GM21786 (cell line): ENCODE data around the gene NKX1-2.

Experiments used
- ATAC-seq: cut with Tn5 transposase; IDR thresholded peaks from one replicate; pipeline ENCODE4 v1.9.1; 2021; ENCODE audit not compliant: unreplicated experiment

NKX1-2 gene

GRCh38 chr10:124476043-124476725 lies 26.3 kb upstream of the NKX1-2 start:
- no peak for ATAC-seq

GRCh38 chr10:124474514-124475070 lies 24.8 kb upstream of the NKX1-2 start:
- no peak for ATAC-seq

DNA sequence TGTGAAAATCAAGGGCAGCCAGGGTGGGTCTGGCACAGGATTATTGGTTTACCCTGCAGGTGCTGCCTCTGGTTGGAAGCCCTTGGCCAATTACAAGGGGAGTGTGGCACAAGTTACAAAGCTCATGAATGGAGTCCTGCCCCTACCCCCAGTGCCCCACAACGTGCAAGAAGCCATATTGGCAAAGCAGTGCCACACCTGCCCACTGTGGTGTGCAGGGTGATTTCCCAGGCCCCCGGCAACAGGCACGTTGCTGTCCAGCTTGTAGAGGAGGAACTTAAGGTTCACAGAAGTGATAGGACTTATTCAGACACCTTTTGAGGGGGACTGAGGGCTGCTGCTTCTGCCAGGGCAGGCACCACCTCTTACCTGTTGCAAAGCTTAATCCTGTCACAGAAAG lies 23.2 kb upstream of the NKX1-2 start:
- ATAC-seq: no peak

- ATAC-seq: no peak
These were observed 22.2 kb upstream of the NKX1-2 start for GRCh38 chr10:124472071-124472470.

DNA sequence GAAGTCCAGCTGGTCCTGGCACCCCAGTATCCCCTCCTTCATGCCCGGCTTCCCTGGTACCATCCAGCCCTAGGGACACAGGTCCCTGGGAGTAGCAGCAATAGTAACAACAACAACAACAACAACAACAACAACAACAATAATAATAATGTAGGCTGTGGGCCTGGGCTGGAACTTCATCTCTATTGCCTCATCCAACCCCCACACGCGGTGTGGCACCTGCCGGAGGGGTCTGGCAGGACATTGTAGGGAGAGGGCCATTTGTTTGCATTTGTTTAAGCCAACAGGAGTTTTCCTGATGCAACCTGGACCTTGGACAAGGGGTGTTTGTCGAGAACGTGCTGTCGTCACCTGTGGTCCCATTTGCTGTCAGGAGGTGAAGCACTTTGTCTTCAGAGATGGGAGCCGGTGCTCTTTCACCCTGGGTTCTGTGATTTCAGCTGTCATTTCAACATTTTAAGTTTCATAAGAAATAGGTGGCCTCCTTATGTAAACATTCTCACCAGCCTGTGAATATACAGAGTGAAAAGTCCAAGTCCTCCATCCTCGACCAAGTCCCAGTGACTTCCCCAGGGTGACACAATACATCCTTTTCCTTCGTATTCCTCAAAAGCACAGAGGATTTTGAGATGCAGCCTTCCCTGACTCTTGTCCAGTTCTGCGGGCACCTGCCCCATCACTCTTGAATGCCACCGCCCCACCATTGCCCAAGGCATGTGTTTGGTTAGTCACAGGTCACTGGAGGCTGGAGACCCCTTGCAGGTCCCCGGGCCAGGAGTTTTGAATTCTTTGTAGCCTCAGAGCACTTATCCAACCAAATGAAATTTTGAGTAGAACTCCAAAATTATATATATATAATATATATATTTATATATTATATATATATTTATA lies 21.0 kb upstream of the NKX1-2 start:
- no peak for ATAC-seq

DNA sequence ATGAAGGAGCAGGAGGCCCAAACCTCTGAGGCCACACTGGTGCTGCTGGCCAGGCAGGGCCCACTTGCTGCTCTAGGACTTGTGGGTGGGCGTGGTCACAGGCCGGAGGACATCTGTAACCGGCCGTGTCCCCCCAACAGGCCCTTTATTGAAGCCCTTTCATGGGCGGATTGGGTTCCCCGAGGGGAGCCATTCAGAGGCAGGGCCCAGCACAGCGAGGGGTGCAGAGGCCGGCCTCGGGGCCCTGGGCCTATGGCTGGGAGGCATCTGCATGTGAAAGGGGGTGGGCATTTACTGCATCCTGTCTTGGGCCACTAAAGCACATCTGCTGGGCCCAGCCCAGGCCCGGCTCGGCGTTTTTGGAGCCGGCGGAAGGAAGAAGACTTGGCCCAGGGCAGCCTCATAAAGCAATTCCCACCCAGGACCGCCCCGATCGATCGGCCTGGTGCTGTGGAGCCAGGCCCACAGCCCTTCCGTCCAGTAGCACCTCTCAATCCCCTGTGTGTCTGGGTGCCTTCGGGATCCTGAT lies 20.2 kb upstream of the NKX1-2 start:
- no peak for ATAC-seq

GRCh38 chr10:124468624-124469023 lies 18.8 kb upstream of the NKX1-2 start:
- no peak for ATAC-seq

GRCh38 chr10:124467165-124467564 lies 17.3 kb upstream of the NKX1-2 start:
- no peak for ATAC-seq

DNA sequence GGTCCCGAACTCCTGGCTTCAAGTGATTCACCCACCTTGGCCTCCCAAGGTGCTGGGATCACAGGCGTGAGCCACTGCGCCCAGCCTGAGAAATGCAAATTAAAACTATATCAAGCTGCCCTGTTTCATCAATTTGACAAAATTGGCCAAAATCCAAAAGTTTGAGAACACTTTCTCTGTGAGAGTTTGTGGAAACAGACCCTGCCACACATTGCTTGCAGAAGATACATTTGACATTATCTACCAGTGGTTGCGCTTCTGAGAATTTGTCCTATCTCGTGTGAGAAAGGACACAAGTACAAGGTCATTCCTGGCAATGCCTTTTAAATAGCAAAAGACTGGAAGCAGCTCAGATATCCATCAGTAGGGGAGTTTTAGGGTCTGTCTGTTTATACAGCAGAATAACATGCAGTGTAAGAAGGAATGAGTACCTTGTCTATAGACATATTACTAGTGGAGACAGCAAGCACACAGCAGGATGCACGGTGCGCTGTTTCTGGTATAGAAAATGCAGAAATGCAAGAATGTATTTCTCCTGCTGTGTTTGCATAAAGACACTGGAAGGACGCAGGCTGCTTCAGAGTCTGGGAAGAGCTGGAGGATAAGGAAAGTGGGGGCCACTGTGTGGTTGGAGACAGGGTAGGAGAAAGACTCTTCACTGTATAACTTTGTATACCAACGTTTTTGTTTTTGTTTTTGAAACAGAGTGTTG lies 16.1 kb upstream of the NKX1-2 start:
- no peak for ATAC-seq

DNA sequence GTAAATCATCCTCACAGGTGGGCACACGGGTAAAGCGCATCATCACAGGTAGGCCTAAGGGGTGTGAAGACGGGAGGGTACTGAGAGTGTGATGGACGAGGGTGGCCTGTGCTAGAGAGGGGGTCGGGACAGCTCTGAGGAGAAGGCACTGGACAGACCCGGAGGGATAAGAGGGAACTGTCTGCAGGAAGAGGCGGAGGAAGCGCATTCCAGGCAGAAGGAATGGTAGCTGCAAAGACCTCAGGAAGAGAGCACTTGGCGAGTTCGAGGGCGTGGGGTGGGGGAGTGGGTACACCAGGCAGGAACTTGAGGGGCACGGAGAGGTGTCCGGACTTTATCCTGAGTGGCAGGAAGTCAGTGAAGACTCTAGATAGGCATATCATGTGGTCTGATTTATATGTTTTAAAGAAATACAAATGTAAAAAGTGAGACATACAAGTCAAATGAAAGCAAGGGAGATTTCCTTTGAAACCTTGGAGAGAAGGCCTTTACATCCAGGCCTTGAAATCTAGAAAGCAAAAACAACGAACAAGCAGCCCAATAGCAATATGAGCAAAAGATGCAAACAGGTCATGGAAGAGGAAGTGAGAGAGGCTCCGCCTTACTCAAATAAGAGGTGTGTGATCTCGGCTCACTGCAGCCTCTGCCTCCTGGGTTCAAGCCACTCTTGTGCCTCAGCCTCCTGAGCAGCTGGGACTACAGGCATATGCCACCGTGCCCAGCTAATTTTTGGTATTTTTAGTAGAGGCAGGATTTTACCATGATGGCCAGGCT lies 15.4 kb upstream of the NKX1-2 start:
- peak; percentile 50 for ATAC-seq

GRCh38 chr10:124464028-124464965 lies 14.5 kb upstream of the NKX1-2 start:
- no peak for ATAC-seq

DNA sequence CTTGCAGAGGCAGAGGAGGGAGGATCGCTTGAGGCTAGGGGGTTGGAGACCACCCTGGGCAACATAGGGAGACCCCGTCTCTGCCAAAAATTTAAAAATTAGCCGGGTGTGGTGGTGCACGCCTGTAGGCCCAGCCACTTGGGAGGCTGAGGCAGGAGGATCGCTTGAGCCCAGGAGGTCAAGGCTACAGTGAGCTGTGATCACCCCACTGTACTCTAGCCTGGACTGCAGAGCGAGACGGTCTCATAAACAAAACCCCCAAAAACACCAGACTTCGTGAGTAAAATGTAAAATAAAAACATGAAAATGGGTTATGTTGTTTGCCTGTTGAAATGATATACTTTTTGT lies 12.5 kb upstream of the NKX1-2 start:
- no peak for ATAC-seq

- peak; percentile 94 for ATAC-seq
These were observed 12.0 kb upstream of the NKX1-2 start, which contains the start of gene LHPP for GRCh38 chr10:124461642-124462347. LHPP (plus strand) TSS chr10:124461823; CDS start chr10:124461863, 40 bp downstream.

DNA sequence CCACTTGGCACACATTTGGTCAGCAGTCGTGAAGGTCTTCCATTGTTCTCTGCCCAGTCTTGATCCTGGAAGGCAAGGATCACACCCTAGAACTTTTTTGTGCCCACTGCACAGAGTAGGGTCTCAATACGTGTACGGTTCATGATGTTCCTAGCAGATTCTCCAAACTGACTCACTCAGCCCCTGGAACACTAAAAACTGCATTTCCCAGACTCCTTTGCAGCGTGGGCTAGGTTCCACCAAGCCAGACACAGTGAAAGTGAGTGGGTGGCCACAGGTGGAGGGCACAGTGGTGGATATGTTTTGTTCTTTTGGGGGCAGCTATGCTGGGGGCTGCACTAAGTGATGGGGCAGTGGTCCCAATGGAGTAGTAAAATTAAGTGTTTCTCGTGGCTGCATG lies 10.3 kb upstream of the NKX1-2 start:
- ATAC-seq: no peak

- ATAC-seq: no peak
These were observed 9.6 kb upstream of the NKX1-2 start for GRCh38 chr10:124459395-124459794.

DNA sequence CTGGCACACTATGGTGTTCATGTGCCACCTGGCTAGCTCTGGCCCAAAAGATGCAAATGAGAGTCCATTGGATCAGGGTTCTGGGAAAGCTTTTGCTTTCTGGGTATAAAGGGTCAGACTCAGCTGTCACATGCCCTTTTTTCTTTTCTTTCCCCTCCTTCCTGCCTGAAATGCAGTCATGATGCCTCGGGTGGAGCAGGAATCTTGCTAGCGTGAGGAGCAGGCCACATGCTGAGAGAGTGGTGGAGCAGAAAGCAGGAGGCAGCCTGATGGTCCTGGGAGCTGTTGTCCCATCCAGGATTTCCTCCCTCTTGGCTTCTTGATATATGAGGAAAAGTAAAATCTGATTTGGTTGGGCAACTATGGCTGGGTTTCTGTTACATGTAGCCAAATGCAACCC lies 9.1 kb upstream of the NKX1-2 start:
- no peak for ATAC-seq

DNA sequence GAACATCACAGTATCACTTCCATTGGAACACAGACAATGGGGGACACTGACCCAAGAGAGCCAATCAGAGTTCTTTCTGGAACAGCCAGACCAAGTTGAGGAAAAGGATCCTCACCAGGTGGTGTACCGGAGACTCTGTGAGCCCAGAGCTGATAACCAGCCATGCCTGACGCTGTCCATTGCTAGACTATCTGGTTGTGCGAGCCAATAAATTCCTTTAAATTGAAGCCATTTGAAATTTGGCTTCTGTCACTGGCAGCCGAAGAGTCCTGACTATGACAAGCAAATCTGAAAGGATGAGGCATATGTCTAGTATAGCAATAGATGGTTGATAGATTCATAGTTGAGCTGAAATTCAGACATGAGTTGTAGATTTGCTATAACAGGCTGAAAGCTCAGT lies 8.6 kb upstream of the NKX1-2 start:
- no peak for ATAC-seq

GRCh38 chr10:124455441-124455840 lies 5.6 kb upstream of the NKX1-2 start:
- ATAC-seq: no peak
